Activated CD4-positive, alpha-beta T cell treated with anti-CD3 and anti-CD28 coated beads, Interleukin-2, Interleukin-4, amounts not matched to agents 100 ng/mL and 50 ng/mL, durations not matched to agents 16 hours and 8 hours (primary cell): ENCODE results near the gene C3orf22.
"Not testable (repeated sequence)": the region's sequence is repeated elsewhere in the genome, so short reads cannot be mapped to it uniquely, and the experiment has no call there.

ENCODE experiments used
- DNase-seq: peaks from one replicate; pipeline ENCODE4 v3.0.0-alpha.2; 2020; ENCODE audit warnings: low spot score

C3orf22 gene, protein sequence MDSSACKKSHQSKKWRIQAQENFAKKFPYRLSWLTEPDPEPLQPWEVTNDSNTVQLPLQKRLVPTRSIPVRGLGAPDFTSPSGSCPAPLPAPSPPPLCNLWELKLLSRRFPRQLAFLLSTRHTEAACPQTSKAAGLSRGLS

DNA sequence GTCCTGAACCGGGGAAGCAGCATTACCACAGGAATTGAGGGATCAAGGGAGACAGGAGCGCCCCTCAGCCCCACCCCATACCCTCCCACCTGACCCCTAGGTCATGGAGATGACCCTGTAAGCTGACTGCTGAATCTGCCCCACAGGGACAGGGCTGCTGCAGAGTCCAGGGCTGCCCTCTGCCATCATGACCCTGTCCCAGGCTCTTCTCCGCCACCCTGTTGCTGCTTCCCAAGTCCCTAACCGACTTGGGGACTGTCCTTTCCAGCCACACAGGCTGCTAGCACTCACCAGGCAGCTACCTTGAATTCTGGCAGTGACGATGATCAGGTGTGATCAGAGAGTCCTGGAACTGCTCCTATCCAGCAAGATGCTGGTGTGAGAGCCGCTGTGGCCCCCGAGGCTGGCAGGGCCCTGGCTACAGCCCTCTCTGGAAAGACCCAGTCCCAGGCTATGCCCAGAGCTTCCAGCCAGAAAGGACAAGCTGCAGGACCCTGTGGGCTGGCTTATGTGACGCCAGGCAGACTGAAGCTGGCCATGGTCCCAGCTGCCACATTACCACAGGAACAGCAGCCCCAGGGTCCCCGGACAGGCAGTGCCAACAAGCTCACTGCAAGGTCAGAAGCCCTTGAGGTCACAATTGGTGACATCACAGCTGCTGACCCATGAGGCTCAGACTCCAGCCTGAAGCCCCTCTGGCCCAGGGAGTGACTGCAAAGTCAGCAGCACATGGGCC is at the start of gene C3orf22:
Gene C3orf22, minus strand, starts transcription at position 597 of the 736 bp plus-strand sequence. CDS start 5,542 bp downstream, outside the sequence.
- DNase-seq: no peak

DNA sequence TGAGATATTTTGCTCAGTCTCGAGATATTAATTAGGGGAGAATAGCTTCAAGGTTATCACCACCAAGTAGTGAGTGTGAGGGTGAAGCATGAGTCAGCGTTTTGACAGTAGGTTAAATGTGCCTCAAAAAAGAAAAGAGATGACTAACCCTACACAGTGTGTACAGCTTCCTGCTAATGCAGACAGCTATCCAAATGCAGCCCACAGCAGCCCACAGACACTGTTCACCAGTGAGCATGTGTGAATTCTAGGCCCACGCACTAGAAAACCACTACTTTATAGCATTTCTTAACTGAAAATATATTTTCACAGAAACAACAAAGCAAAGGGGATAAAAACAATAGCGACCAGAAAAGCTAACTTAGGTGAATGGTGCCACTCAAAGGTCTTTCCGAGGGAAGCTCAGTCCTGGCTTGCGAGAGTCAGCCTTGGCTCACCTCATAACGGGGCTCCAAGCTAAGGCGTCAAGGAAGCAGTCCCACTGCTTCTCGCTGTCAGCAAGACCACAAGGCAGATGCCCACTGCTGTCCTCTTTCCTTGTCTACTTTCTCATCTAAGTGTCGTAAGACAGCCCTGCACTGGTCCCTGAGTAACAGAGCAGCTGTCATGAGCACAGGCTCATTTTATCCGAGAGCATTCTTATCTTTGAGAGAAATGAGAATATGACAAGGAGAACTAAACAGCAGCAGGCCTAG is 48.6 kb upstream of the C3orf22 start:
- peak; percentile 71 for DNase-seq

DNA sequence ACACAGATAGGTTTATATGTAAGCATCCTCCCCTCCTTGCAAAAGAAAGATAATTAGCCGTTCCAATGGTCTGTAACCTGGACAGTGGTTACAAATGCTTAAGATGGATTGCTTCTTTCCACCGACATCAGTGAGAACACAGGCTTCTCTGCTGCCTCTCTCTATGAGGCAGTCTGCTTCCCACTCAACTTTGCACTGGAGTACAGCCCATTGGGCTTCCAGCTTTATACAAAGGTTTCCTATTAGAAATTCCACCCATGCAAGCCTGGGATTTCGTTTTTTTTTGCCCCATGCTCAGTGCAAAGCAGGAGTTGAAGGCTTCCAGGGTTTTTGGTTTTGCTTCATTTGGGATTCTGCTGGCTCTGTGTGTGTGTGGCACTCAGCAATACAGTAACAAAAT is 47.3 kb upstream of the C3orf22 start:
- no peak for DNase-seq

DNA sequence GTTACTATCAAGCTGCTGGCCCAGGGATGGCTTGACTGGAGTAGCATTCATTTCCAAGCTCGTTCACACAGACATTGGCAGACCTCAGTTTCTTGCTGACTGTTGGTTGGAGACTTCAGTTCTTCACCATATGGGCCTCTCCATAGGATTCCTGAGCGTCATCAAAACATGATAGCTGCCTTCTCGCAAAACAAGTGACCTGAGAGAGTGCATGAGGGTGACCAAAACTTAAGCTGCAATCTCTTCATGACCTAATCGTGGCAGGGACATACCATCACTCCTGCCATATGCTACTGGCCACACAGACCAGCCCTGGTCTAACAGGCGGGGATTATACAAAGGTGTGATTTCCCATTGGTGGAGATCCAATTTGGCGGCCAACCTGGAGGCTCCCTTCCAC is 46.0 kb upstream of the C3orf22 start:
- DNase-seq: no peak

DNA sequence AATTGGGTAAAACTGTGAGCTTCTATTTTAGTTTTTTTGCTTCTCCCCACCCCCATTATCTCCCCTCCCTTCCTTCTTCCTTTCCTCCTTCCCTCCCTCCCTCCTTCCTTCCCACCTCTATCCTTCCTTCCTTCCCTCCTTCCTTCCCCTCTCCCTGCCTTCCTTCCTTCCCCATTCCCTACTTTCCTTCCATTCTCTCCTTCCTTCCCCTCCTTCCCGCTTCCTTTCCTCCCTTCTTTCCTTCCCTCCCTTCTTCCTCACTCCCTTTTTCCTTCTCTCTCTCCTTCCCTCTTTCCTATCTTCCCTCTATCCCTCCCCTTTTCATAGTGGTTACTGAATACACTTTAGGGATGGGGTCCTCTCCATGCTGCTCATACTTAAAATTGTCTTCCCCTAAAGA is 40.4 kb upstream of the C3orf22 start:
- DNase-seq: no peak

DNA sequence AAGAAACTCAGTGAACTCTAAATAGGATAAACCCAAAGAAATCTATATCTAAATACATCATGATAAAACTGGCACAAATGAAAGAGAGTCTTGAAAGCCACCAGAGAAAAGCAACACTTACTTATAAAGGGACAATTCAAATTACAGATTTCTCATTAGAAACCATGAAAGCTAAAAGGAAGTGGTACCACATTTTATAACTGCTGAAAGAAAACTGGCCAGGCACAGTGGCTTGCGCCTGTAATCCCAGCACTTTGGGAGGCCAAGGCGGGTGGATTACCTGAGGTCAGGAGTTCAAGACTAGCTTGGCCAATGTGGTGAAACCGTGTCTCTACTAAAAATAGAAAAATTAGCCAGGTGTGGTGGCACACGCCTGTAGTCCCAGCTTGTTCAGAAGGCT is 36.7 kb upstream of the C3orf22 start:
- not testable (repeated sequence) for DNase-seq

DNA sequence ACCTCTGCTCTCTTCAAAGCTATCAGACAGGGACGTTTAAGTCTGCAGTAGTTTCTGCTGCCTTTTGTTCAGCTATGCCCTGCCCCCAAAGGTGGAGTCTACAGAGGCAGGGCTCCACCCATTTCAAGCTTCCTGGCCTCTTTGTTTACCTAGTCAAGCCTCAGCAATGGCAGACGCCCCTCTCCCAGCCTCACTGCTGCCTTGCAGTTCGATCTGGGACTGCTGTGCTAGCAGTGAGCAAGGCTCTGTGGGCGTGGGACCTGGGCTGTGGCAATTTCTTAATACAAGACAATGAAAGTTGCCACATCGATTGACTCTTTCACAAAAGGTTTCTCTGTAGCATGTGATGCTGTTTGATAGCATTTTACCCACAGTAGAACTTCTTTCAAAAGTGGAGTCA is 32.8 kb upstream of the C3orf22 start:
- not testable (repeated sequence) for DNase-seq

DNA sequence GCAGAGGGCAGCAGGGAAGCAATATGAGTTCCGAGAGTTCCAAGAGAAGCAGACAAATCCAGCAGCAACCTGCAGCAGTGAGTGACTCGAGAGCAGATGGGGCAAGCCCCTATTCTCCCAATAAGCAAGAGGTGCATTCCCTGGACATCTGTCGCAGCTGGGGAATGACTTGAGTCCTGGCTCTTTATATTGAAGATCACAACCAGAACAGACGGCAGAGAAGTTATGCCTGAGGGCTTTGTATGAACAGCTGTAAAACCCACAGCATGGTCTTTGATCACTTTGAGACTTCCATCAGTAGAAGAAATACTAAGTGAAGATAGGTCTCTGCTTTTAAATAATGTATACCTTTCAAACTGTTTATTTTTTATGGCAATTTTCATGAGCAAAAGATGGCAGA is 23.6 kb upstream of the C3orf22 start:
- no peak for DNase-seq

DNA sequence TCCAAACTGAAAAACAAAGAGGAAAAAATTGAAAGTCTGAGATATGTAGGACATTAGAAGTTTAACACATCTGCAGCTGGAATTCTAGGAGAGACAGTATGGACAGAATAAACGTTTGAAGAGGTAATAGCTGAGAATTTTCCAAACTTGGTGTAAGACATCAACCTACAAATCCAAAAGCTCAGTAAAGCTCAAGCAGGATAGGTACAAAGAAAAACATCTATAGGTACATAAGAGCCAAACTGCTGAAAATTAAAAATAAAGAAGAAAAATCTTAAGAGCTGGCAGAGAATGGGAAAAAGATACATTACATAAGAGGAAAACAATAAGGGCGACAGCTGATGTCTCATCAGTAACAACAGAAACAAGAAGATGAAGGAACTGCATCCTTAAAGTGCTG is 22.8 kb upstream of the C3orf22 start:
- DNase-seq: no peak

DNA sequence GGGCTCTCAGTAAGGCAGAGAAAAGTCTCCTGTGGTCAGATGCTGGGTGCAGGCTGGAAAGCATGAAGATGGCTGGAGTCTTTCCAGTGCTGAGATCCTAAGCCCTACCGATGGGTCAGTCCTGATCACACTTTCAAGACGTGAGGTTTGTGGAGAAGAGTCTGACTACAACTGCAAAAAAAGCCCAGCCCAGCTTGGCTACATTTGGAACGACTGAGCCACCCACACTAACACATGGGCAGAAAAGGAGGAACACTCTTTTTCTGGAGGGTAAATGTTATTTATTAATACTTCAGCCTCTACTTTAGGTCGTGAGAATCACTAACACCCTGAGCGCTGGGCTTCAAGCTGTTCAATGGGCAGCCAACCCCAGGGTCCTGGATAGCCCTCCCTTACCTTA is 22.0 kb upstream of the C3orf22 start:
- DNase-seq: no peak

DNA sequence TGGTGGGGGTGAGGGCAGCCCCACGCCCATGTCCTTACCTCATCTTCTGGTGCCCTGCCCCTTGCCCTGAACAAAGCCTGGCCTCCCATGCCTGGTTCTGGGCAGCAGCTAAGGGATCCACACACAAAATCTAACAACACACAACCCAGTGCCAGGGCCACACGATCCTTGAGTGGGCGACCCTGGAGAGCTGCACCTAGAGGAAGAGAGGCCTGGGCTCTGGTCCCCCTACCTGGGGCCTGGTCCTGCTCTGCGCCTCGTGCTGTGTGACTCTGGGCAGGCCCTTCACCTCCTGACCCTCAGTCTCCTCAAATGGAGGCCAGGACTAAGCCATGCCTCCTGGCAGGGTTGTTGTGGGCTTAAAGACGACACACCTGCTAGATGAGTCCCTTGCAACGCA is 20.0 kb upstream of the C3orf22 start:
- DNase-seq: no peak

DNA sequence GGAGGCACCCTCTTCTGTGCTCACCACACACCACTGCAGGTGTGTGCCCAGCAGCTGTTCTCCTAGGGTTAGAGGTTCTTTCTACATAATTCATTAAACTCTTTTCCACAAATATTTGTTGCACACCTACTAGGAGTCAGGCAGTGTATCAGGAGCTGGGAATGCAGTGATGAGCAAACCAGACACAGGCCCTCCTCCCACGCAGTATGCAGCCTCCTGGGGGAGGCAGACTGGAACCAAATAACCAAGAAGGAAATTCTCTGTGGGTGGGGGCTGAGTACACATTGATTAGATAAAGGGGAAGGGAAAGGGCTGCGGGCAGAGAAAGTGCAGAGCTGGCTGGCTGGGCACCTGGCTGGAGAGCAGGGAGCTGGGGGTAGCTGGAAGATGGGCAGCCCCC is 18.5 kb upstream of the C3orf22 start:
- no peak for DNase-seq

DNA sequence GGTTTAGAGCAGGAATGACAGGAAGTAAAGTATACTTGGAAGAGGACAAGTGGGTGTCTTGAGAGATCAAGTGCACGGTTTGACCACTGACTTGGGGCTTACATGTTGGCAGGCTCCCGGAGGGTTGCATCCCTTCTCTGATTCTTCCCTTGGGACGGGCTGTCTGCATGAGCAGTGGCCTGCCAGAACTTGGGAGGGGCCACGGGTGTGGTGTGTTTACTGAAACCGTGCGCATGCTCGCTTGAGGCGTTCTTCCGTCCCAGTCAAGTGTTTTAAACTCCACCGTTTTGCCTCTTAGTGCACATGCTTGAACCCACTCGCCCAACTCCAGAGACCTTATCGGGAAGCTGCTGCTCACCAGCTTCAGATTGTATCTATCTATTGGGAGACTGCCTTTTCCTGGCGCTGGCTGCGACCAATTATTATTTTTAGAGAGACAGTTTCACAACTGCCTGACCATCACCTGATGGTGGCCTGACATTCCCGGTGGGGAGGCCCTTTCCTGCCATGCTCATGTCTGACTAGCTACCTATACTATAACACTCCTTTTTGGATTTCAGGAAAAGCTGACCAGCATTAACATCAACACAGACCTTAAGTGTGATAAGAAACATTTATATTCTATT is 14.9 kb upstream of the C3orf22 start:
- DNase-seq: no peak

DNA sequence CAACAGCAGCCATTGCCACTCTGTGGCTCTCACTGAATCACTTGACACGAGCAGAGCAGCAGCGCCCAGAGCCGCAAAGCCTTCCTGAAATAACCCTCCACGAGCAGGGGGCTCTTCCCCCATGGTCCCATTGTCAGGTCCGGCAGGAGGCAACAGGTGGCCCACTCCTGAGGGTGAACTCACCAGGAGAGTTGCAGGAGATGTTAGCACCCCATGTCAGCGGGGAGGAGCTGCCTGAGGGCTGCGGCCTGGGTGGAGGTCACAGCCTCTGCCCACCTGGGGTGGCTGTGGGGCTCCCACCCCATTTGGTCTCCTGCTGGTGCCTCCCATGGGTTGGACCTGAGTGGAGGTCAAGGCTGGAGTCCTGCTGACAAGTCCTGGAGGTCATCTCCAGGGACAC is 12.3 kb upstream of the C3orf22 start:
- no peak for DNase-seq

DNA sequence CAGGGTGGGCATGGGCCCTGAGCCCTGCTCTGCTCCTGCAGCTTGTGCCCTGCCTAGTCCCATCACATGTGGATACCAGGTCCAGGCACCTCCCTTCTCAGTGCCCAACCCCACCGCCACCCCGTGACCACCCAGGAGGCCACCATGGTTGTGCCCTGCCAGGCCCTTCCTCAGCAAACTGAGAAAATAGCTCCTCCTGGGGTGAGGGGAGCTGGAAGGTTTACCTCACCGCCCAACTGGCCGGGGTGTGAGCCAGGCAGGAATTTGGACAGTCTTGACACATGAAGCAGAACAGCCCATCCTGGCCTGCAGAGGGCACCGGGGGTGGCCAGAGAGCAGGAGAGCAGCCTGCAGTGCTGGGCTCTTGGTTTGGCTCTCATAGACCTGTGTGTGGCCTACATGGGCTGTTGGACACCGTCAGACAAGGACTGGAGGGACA is 11.4 kb upstream of the C3orf22 start:
- DNase-seq: no peak

DNA sequence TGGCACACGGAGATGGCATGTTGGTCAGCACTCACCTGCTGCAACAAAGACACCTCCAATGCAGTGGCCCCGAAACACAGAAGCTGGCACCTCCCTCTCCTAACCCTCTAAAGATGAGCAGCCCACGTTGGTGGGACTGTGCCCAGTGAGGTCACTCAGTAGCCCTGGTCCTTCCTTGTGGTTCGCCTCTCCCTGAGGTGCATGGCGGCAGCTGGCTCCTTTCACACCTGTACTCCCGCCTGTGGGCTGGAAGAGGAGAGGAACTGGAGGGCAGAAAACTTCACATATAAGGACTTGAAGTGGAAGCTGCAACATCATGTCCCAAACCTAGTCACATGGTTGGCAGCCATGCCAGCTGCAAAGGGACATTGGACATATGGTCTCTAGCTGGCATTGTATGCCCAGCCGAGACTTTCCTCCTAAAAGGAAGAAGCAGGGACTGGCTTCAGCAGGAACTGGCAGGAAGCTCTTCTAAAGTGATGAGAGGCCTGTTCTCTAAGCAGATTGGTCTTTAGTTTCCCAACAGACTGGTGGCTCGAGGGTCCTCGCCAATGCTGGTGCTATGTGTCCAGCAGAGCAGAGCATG is 10.8 kb upstream of the C3orf22 start:
- no peak for DNase-seq

DNA sequence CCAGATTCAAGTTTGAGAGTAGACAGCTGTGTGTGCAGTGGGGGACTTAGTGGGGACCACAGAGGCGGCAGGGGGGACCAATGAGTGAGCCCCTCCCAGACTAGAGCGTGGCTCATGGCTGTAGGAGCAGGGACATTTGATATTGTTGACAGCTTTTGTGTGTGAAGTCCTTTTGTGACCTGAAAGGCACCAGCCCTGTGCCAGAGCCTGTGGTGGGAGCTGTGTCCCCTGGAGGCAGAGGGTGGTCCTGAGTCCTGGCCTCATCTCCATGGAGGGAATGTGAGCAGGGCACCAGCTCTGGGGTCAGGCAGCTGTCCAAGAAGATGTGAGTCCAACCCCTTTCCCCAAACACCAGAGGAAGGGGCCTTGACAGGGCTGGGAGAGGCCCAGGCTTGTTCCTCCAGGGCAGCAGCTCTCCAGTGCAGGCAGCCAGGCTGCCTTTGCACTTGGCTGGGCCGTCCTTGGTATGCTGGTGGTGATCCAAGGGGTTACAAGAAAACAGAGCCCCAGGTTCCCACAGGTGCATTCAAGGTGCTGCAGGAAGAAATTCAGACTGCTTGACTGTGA is 10.1 kb upstream of the C3orf22 start:
- DNase-seq: no peak

DNA sequence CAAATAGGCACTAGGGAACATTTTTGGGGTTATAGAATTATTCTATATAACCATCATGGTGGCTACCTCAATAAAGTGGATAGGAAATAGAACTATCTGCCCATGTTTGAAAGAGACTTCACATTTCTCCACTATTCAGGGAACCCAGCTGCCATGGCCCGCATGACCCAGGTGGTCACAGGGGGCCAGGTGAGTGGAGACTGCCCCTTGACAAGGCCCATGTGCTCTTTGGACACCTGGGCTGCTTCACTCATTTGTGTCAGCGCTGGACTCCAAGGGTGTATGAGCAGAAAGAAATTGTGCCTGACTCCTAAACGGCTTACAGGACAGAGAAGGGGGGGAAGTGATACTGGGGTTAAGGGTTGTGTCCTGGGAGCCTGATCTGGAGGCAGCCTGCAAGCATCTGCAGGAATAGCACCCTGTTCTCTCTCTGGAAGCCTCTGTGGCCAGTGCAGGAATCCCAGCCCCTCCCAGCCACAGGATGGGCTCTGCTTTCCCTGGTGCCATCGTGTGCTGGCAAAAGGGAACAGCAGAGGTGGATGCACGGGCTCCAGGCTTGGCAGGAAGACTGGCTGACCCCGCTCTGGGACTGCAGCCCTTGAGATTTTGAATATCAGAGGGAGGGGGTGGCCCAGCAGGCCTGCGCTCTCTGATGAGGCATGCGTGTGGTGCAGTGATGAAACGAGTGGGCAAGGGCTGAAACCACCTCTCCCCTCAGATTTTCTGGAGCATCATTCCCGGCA is 9.1 kb upstream of the C3orf22 start:
- DNase-seq: no peak

DNA sequence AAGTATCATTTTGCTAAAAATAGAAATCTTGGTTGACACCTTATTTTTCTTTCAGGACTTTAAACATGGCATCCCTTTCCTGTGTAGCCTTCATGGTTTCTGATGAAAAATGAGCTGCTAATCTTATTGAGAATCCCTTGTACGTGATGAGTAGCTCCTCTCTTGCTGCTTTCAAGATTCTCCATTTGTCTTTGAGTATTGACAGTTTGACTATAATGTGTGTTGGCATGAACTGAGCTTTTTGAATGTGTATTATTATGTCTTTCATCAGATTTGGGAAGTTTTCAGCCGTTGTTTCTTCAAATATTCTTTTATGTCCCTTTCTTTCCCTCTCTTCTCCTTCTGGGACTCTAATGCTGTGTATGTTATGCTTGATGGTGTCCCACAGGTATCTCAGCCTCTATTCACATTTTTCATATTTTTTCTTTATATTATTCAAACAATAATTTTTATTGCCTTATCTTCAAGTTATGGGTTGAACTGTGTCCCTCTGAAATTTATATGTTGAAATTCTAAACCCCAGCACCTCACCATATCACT is 4.1 kb upstream of the C3orf22 start:
- no peak for DNase-seq

DNA sequence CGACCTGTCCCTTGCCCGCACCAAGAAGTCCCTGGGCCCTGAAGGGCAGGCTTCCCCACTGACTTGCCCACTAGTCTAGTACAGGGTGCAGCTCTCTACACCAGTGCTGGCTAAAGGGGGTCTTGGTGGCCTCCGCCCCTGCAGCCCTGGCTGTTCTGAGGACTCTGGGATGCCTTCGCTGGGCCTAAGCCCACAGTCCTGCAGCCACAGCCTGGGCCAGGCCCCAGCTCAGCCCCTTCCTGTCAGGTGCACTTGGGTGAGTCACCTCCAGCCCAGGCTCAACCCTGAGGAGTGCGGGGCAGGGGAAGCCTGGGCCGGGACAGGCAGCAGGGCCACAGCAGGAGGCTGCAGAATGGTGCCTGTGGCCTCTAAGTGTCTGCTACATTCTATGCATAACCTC is 971 bp downstream of the C3orf22 start:
- DNase-seq: no peak

DNA sequence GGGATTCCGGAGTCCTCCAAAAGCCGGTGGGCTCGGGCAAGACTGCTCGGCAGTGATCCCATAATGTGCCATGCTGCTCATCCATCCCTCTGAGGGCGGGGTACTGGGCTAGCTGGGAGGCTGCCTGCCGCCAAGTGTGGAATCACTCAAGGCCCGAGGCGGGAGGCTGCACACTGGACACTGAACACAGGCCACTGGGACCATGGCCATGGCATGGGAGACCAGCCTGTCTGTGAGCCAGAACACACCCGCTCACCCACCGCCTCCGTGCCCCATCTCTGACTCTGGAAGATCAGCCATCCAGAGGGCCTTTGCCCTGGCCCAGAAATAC is 1.4 kb downstream of the C3orf22 start:
- no peak for DNase-seq
